ENCODE measurements around the gene ZNF668. TPM values are rescaled to one million over a fixed set of nuclear protein-coding genes. Genes with fewer than 3 reads are reported as not detected.

ZNF668 gene
- total RNA-seq, 1 experiment from 2014 or later = 16.8 TPM

GRCh38 chr16:31108794-31109558 lies 34.9 kb upstream of the ZNF668 start:
- TF ChIP-seq MAX (IDR thresholded peaks at IDR 0.05) (no peak), POLR2AphosphoS5 (IDR thresholded peaks at IDR 0.05; ENCODE audit: low read depth, low read length) (no peak), REST (IDR thresholded peaks at IDR 0.05; ENCODE audit: low read depth) (no peak), FOSL1 (IDR thresholded peaks at IDR 0.05; ENCODE audit: low read depth) (no peak)
- Histone ChIP-seq H3K4me1 (ENCODE audit: control insufficient read depth in 1 of 2, insufficient read depth in 2 of 2, low read length in 2 of 2) (peaks cover 10 to 32% of the 10 kb centered on the region in 2 experiments; a peak in 3 of 4 replicates), H3K4me2 (ENCODE audit: low read length) (peak overlapping the region; percentile 83), H3K27me3 (ENCODE audit: insufficient read depth, low read length) (no peaks in the 10 kb centered on the region), H3K27ac (ENCODE audit: low read depth, low read length) (peak overlapping the region; percentile 89), H3K9me3 (ENCODE audit: control insufficient read depth in 1 of 2, insufficient read depth in 1 of 2, low read depth in 1 of 2, low read length in 2 of 2) (no peaks in the 10 kb centered on the region), H3K79me2 (ENCODE audit: insufficient read depth, low read length) (peaks cover 21% of the 10 kb centered on the region), H3K36me3 (ENCODE audit: control insufficient read depth in 1 of 2, insufficient read depth in 2 of 2, low read length in 2 of 2) (peaks cover 14 to 39% of the 10 kb centered on the region in 2 experiments), H3K9ac (ENCODE audit: low read length) (peak overlapping the region; percentile 90), H4K20me1 (ENCODE audit: insufficient read depth) (no peaks in the 10 kb centered on the region), H3K4me3 (replicated peaks in 1 of 2; ENCODE audit: low read depth in 1 of 2, low read length in 2 of 2) (peak overlapping the region; percentile 83 to 98), H3K9me2 (ENCODE audit: insufficient read depth) (no peaks in the 10 kb centered on the region), H2AFZ (ENCODE audit: low read depth, low read length, poor library complexity, severe bottlenecking) (no peak overlapping the region)
- ATAC-seq (peak; percentile 3; the same call in 1 of the 2 replicates), DNase-seq (ENCODE audit: low read depth, low spot score) (no peak)
- ChIA-PET RAD21 (ENCODE audit: low non-redundant PET in 1 of 2, low total read pairs in 2 of 2, uncharacterized antibody in 2 of 2, unreplicated experiment in 2 of 2) (no interaction called here), CTCF (interaction anchor here (1.4 kb wide), 1 partner anchor 124 kb away, joined by 3 read pairs; the partner anchor contains the start of gene HSD3B7), POLR2A (no interaction called here)
- intact Hi-C loops (cut with micrococcal nuclease) = loop anchor here (5.0 kb wide), 1 partner anchor 333 kb away; the partner anchor contains the start of gene ZNF843
- BruUV-seq (replicated peaks) = TSS peak; percentile 47
